ENCODE data around the gene KDELR3. TPM values are rescaled to one million over a fixed set of nuclear protein-coding genes. Genes with fewer than 3 reads are reported as not detected.
A peak's percentile ranks its signal among the peaks of the same experiment; 100 is the strongest.

Gene KDELR3
- total RNA-seq, 1 experiment from 2014 or later, result 7.3 TPM

- H3K4me1 Mint-ChIP-seq, result peaks cover 7 to 11% of the 10 kb centered on the region in 2 experiments; a peak in 3 of 4 replicates
- no peak overlapping the region for H3K9ac ChIP-seq (ENCODE audit: extremely low read depth, insufficient read length, low read length)
- no peak overlapping the region for H3K23ac ChIP-seq (ENCODE audit: insufficient read length, low read depth, low read length)
- no peaks in the 10 kb centered on the region for H4K20me1 ChIP-seq (ENCODE audit: control insufficient read depth, insufficient read depth, insufficient read length)
- no peak overlapping the region for H3K4me2 ChIP-seq (ENCODE audit: insufficient read depth, insufficient read length, low read length)
- no peak overlapping the region for H3K56ac ChIP-seq (ENCODE audit: insufficient read length, low read depth, low read length)
- no peaks in the 10 kb centered on the region for H3K4me1 ChIP-seq (ENCODE audit: insufficient read depth, low read length)
- peaks cover 31 to 60% (median 54%) of the 10 kb centered on the region in 3 experiments for H3K36me3 Mint-ChIP-seq (ENCODE audit: insufficient read depth in 1 of 3, low read depth in 3 of 3)
- DNase-seq, result no peak
- H2BK20ac ChIP-seq (ENCODE audit: low read depth, low read length, poor library complexity, severe bottlenecking), result no peak overlapping the region
- no peak overlapping the region for H3K4ac ChIP-seq (ENCODE audit: low read depth, low read length)
- H2BK5ac ChIP-seq (ENCODE audit: insufficient read length, low read length), result no peak overlapping the region
- H3K14ac ChIP-seq (ENCODE audit: insufficient read depth, low read length), result no peak overlapping the region
- no peaks in the 10 kb centered on the region for H3K79me1 ChIP-seq (ENCODE audit: insufficient read depth, low read depth, low read length, poor library complexity, severe bottlenecking)
- no peak overlapping the region for H3K18ac ChIP-seq (ENCODE audit: insufficient read length, low read depth, low read length)
- peak overlapping the region in 1 of 3 experiments; percentile 41; a peak in 2 of 7 replicates for H3K27ac Mint-ChIP-seq
- H3T11ph ChIP-seq (ENCODE audit: low read length), result no peak overlapping the region
- no peaks in the 10 kb centered on the region for H3K9me3 Mint-ChIP-seq
- H2BK120ac ChIP-seq (ENCODE audit: low read depth, low read length, poor library complexity, severe bottlenecking), result no peak overlapping the region
- no peaks in the 10 kb centered on the region for H3K27me3 ChIP-seq (ENCODE audit: insufficient read depth, low read length)
- H3K4me3 Mint-ChIP-seq, result no peak overlapping the region
- H4K5ac ChIP-seq (ENCODE audit: insufficient read length, low read depth, low read length), result no peak overlapping the region
- no peaks in the 10 kb centered on the region for H3K9me3 ChIP-seq (ENCODE audit: control insufficient read depth, low read depth, low read length)
- H2BK12ac ChIP-seq (ENCODE audit: insufficient read length, low read depth, low read length), result no peak overlapping the region
- WGBS (ENCODE audit: extremely low coverage, insufficient read length, low lambda C conversion rate), result no CpG with 5 or more reads among the region's 3 CpGs
- H2AFZ ChIP-seq (ENCODE audit: low read length), result no peak overlapping the region
- H4K8ac ChIP-seq (replicated peaks; ENCODE audit: insufficient read length, low read depth, low read length), result no peak overlapping the region
- no peak overlapping the region for H2AK5ac ChIP-seq (ENCODE audit: insufficient read length, low read length)
- no peaks in the 10 kb centered on the region for H3K23me2 ChIP-seq (ENCODE audit: insufficient read length, low read depth, low read length, poor library complexity, severe bottlenecking)
- H3K27me3 Mint-ChIP-seq (ENCODE audit: low read depth), result no peaks in the 10 kb centered on the region; the same call in 1 of the 2 replicates
- no peak overlapping the region for H4K91ac ChIP-seq (ENCODE audit: insufficient read length, low read depth, low read length)
- H3K79me2 ChIP-seq (ENCODE audit: insufficient read depth, low read length), result no peaks in the 10 kb centered on the region
- no peak overlapping the region for H2BK15ac ChIP-seq (ENCODE audit: low read depth, low read length)
- TF ChIP-seq, protein P1, sequence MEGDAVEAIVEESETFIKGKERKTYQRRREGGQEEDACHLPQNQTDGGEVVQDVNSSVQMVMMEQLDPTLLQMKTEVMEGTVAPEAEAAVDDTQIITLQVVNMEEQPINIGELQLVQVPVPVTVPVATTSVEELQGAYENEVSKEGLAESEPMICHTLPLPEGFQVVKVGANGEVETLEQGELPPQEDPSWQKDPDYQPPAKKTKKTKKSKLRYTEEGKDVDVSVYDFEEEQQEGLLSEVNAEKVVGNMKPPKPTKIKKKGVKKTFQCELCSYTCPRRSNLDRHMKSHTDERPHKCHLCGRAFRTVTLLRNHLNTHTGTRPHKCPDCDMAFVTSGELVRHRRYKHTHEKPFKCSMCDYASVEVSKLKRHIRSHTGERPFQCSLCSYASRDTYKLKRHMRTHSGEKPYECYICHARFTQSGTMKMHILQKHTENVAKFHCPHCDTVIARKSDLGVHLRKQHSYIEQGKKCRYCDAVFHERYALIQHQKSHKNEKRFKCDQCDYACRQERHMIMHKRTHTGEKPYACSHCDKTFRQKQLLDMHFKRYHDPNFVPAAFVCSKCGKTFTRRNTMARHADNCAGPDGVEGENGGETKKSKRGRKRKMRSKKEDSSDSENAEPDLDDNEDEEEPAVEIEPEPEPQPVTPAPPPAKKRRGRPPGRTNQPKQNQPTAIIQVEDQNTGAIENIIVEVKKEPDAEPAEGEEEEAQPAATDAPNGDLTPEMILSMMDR (conservative IDR thresholded peaks at IDR 0.05), result no peak
- H3K27ac ChIP-seq (ENCODE audit: insufficient read length, low read depth, low read length), result no peak overlapping the region
These were observed 13.4 kb downstream of the KDELR3 start for GRCh38 chr22:38481162-38481870.

All from H9 (cell line).